ENCODE measurements around the gene MYH11.

The MYH11 gene

GRCh38 chr16:15714393-15715172 lies 142.2 kb downstream of the MYH11 start:
- Mint-ChIP-seq H3K27ac (peak overlapping the region; percentile 59), H3K4me3 (no peak overlapping the region), H3K9me3 (no peaks in the 10 kb centered on the region), H3K4me1 (peaks cover 8% of the 10 kb centered on the region), H3K36me3 (ENCODE audit: low read depth) (no peaks in the 10 kb centered on the region), H3K27me3 (ENCODE audit: low read depth, poor library complexity) (peaks cover 5% of the 10 kb centered on the region)
- DNase-seq = no peak
- TF ChIP-seq, protein P1, sequence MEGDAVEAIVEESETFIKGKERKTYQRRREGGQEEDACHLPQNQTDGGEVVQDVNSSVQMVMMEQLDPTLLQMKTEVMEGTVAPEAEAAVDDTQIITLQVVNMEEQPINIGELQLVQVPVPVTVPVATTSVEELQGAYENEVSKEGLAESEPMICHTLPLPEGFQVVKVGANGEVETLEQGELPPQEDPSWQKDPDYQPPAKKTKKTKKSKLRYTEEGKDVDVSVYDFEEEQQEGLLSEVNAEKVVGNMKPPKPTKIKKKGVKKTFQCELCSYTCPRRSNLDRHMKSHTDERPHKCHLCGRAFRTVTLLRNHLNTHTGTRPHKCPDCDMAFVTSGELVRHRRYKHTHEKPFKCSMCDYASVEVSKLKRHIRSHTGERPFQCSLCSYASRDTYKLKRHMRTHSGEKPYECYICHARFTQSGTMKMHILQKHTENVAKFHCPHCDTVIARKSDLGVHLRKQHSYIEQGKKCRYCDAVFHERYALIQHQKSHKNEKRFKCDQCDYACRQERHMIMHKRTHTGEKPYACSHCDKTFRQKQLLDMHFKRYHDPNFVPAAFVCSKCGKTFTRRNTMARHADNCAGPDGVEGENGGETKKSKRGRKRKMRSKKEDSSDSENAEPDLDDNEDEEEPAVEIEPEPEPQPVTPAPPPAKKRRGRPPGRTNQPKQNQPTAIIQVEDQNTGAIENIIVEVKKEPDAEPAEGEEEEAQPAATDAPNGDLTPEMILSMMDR (IDR thresholded peaks at IDR 0.05) = no peak

GRCh38 chr16:15708997-15709396 lies 147.8 kb downstream of the MYH11 start:
- Mint-ChIP-seq H3K27me3 (ENCODE audit: low read depth, poor library complexity) (peaks cover 3% of the 10 kb centered on the region), H3K4me1 (peaks cover 12% of the 10 kb centered on the region), H3K4me3 (no peak overlapping the region), H3K27ac (no peak overlapping the region), H3K36me3 (ENCODE audit: low read depth) (no peaks in the 10 kb centered on the region), H3K9me3 (no peaks in the 10 kb centered on the region)
- no peak for DNase-seq
- TF ChIP-seq, protein P1 (IDR thresholded peaks at IDR 0.05) = no peak

DNA sequence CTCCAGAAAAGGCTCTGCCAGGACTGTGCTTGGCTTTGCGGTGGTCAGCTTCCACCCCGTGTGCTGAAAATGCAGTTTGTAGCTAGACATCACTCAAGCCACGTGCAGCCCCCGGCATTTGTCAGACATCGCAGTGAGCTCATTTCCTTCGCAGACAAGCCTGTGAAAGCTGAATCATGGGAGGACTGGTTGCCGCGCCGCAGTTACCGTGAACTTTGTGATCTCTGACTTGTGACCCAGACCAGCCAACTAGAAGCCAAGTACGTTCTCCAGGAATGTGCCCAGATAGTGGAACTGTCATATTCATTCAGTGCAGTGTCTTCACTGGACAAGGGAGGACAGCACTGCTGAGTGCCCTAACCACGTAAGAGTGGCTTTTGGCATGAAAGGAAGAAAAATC lies 148.7 kb downstream of the MYH11 start:
- no peak overlapping the region for H3K27ac Mint-ChIP-seq
- H3K36me3 Mint-ChIP-seq (ENCODE audit: low read depth) = peaks cover 1% of the 10 kb centered on the region
- TF ChIP-seq, protein P1 (IDR thresholded peaks at IDR 0.05) = no peak
- DNase-seq = no peak
- peaks cover 17% of the 10 kb centered on the region for H3K4me1 Mint-ChIP-seq
- no peaks in the 10 kb centered on the region for H3K9me3 Mint-ChIP-seq
- no peaks in the 10 kb centered on the region for H3K27me3 Mint-ChIP-seq (ENCODE audit: low read depth, poor library complexity)
- H3K4me3 Mint-ChIP-seq = no peak overlapping the region

DNA sequence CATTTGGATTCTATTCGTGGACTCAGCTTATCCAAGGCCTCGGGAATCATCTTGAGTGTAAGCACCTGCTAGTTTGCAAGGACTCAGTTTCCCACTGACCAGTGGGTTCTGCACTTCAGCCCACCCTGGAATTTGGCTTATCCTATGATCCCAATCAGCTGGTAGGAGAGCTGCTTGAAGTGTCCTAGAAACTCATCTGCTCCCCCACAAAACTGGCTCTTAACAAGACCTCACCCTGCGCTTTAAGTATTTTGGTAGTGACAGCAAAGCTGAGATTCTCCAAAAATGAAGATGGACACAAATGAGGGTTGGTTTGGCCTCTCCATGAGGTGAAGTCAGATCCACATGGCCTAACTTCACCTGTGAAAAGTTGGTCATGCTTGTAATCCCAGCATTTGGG lies 149.5 kb downstream of the MYH11 start:
- H3K27me3 Mint-ChIP-seq (ENCODE audit: low read depth, poor library complexity) = no peaks in the 10 kb centered on the region
- H3K27ac Mint-ChIP-seq = peak overlapping the region; percentile 29

GRCh38 chr16:15705064-15705565 lies 151.7 kb downstream of the MYH11 start:
- TF ChIP-seq, protein P1 (IDR thresholded peaks at IDR 0.05) = no peak
- H3K4me3 Mint-ChIP-seq = no peak overlapping the region
- no peaks in the 10 kb centered on the region for H3K9me3 Mint-ChIP-seq
- no peaks in the 10 kb centered on the region for H3K27me3 Mint-ChIP-seq (ENCODE audit: low read depth, poor library complexity)
- peaks cover 37% of the 10 kb centered on the region for H3K4me1 Mint-ChIP-seq
- no peak for DNase-seq
- peak overlapping the region; percentile 39 for H3K27ac Mint-ChIP-seq
- peaks cover 7% of the 10 kb centered on the region for H3K36me3 Mint-ChIP-seq (ENCODE audit: low read depth)

More for the DNA sequence above, 149.5 kb downstream of the MYH11 start:
- Mint-ChIP-seq H3K9me3 (no peaks in the 10 kb centered on the region), H3K4me3 (no peak overlapping the region), H3K36me3 (ENCODE audit: low read depth) (peaks cover 4% of the 10 kb centered on the region), H3K4me1 (peaks cover 24% of the 10 kb centered on the region)
- DNase-seq = no peak
- TF ChIP-seq, protein P1 (IDR thresholded peaks at IDR 0.05) = no peak

GRCh38 chr16:15704545-15704987 lies 152.3 kb downstream of the MYH11 start:
- H3K36me3 Mint-ChIP-seq (ENCODE audit: low read depth) = peaks cover 13% of the 10 kb centered on the region
- no peak overlapping the region for H3K4me3 Mint-ChIP-seq
- H3K4me1 Mint-ChIP-seq = peaks cover 37% of the 10 kb centered on the region
- TF ChIP-seq, protein P1 (IDR thresholded peaks at IDR 0.05) = peak; percentile 85
- H3K9me3 Mint-ChIP-seq = no peaks in the 10 kb centered on the region
- peak overlapping the region; percentile 58 for H3K27ac Mint-ChIP-seq
- peak; percentile 84 for DNase-seq
- H3K27me3 Mint-ChIP-seq (ENCODE audit: low read depth, poor library complexity) = no peaks in the 10 kb centered on the region

Data from nephron progenitor cell (in vitro differentiated cells).